Dedifferentiated amniotic fluid mesenchymal stem cell (primary cell): ENCODE results near the gene RHOF.

Experiments used
- DNase-seq: peaks from one replicate; pipeline ENCODE4 v3.0.0-alpha.2; 2016; ENCODE audit errors: extremely low spot score

The RHOF gene

DNA sequence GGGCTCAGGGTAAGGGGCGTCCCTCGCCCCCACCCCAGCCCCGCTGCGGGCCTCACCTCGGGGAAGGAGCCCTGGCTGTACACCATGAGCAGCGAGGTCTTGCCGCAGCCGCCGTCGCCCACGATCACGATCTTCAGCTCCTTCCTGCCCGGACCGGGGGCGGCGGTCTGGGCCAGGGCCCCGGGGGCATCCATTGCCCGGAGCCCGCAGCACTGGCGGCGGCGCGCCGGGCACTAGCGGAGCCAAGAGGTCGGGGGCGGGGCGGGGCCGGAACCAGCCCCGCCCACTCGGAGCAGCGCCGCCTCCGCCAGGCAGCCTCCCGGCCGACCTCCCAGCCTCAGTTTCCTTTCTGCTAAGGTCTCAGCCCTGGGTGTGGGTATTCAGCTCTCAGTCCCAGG is at the start of gene RHOF:
TSS of gene RHOF (minus strand) at position 249 of the 398 bp plus-strand sequence. CDS start at position 194, 55 bp downstream.
- DNase-seq = no peak

DNA sequence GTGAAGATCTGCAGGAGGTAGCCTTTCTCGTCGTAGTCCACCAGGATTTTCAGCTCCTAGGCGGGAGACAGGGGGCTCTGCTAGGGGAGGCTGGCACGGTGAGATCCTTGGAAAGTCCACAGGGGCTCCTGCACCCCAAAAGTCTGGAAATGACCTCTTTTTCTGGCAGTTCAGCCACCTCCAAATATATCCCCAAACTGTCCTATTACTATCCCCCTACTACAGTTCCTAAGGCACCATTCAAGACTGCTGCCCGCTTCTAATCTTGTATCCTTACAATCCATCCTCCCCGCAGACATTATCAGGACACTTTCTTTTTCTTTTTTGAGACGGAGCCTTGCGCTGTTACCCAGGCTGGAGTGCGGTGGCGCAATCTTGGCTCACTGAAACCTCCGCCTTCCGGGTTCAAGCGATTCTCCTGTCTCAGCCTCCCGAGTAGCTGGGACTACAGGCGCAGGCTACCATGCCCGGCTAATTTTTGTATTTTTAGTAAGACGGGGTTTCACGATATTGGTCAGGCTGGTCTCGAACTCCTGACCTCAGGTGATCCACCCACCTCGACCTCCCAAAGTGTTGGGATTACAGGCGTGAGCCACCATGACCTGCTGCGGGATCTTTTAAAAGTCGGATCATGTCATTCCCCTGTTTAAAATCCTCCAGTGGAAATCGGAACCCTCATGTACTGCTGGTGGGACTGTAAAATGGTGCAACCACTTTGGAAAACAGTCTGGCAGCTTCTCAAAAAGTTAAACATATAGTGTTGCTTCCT is 46.7 kb upstream of the RHOF start:
- no peak for DNase-seq

DNA sequence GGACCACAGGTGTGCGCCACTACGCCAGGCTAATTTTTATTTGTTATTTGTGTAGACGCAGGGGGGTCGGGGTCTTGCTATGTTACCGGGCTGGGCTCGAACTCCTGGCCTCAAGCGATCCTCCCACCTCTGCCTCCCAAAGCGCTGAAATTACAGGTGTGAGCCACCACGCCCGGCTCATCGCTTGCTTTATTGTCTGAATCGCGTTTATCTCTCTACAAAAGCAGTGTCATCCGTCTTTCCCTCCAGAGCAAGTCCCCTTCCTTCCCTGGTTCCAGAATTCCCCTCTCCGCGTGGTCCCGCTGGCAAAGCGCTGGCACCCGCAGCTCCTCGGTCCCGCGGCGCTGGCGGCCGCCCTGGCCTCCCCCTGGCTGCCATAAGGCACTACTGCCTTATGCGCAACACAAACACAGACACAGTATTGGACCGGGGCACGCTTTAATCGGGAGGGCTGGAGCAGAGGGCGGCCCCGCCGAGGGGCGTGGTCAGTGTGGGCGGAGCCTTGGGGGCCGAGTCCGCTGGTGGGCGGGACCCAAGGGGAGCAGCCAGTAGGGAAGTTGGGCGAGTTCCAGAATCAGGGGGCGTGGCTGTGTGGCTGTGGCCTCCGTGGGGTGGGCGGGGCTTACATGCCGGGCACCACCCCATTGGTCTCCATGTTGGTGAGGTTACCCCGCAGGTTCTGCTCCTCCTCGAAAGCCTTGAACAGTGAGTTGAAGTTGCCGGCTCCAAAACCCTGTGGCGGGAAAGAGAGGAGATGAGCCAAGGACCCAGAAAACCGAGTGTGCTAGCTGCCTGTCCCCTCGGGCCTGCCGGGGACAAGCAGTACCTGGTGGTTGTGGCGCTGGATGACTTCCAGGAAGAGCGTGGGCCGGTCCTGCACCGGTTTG is 45.9 kb upstream of the RHOF start:
- DNase-seq = peak; percentile 94

GRCh38 chr12:121838126-121838525 is 44.6 kb upstream of the RHOF start:
- DNase-seq = no peak

GRCh38 chr12:121837680-121838079 is 44.2 kb upstream of the RHOF start:
- DNase-seq = no peak

GRCh38 chr12:121831571-121832245 is 38.2 kb upstream of the RHOF start:
- no peak for DNase-seq

DNA sequence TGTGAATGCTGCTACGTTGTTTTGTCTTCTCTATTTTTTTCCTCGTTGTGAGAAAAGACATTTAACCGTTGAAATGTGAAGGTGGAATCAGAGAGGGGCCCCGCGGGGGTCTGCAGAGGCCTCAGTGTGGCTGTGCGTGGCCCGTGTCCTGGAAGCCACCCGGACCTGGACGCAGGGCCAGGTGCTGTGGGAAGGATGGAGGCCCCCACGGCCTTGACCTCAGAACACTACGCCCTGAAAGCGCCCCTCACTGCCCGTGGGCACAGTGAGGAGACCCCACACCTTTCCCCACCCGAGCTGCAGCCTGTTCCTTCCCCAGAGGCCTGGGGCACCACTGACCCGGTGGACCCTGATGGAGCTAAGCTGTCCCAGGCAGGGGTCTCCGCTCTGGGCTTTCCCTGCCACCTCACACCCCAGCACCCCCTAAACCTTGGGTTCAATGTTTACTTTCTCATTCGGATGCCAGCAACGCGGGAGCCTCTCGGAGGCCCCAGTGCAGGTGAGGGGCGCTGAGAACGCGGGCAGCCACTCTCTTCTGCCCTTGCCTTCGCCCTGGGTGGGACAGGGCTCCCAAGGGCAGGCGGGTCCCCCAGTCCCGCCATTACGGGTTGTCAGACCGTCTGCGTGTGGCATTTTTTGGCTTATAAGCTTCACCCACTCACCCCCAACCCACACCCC is 37.2 kb upstream of the RHOF start:
- DNase-seq = no peak

DNA sequence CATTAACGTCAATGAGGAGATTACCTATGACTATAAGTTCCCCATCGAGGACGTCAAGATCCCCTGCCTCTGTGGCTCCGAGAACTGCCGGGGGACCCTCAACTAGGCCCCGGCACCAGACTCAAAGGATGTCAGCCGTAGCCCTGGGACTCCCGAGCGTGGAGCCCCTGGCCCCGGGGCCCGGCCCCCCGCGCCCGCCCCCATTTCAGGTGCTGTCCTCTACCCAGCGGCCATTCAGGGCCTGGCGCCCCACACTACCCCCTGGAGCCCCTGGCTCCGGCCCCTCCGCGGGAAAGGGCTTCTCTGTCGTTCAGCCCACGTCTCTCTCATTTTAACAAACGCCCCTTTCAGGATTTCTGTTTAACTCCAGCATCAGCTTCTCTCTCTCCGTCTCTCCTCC is 36.6 kb upstream of the RHOF start:
- DNase-seq = no peak

- no peak for DNase-seq
Observed at GRCh38 chr12:121829250-121829918, 35.9 kb upstream of the RHOF start.

DNA sequence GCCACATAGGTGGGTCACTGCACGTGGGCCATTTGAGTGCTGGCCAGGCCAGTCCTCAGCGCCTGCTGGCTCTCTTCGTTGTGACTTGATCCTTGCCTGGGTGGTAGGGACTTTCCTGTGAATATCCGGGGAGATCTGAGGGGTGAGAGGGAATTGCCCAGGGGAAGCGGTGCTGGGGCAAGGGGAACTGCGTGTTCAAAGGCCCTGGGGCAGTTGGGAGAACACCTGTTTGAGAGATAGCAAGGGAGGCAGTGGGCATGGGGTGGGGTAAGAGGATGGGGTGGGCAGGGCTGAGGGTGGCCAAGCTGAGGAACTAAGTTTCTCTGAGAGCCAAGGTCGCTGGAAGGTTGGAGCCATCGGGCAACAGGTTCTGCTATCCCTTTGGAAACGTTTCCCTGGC is 35.3 kb upstream of the RHOF start:
- no peak for DNase-seq

GRCh38 chr12:121828306-121828705 is 34.8 kb upstream of the RHOF start:
- DNase-seq = no peak

GRCh38 chr12:121827351-121828099 is 34.0 kb upstream of the RHOF start:
- DNase-seq = no peak

DNA sequence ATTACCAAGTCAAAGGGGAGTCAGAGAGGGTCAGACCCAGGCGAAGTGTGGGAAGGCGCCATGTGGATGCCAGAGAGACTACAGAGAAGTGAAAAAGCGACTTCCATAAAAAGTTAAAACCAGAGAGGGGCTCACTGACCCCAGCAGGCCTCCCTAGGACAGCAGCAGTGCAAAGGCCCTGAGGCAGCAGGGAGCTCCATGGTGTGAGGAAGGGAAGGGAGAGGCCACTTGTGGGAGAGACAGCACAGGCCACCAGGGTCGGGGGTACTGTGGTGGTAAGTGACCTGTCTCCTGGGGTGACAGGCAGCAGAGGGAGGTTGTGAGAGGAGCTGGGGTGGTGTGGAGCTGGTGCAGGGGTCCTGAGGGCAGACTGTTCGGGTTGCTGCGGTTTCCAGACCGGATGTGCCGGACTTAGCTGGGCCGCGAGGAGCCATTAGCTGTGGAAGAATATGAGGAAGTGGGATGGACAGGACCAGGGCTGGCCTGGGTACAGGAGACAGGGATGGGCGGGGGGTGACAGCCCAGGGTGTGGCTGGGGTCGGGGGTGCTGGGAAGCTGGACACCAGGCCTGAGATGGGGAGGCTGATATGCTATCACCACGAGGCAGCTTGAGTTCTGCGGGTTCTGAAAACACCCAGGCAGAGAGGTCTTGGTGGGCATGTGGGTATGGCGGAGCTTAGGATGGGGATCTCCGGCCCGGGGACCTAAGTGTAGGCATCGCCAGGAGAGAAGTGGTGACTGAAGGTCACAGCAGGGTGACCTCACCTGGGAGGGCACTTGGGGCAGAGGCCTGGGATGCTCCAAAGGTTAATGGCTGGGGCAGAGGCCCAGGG is 33.0 kb upstream of the RHOF start:
- no peak for DNase-seq

- DNase-seq = no peak
Observed at GRCh38 chr12:121825041-121825523, 31.6 kb upstream of the RHOF start.

DNA sequence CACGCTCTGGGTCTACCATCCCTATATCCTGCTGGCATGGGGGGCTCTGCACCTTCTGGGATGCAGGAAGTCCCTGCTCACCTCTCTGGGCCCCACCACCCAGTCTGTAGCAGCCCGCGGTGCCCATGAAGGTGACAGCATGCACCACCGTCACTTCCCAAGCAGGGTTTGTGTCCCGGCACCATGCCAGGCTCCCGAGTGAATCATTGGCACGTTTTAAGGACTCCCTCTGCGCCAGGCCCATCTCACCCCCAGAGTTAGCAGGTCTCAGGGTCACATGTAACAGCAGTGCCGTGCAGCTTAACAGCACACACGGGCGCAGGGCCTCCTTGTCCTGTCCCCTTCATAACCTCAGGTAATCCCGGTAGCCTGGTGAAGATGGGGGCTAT is 30.2 kb upstream of the RHOF start:
- no peak for DNase-seq

DNA sequence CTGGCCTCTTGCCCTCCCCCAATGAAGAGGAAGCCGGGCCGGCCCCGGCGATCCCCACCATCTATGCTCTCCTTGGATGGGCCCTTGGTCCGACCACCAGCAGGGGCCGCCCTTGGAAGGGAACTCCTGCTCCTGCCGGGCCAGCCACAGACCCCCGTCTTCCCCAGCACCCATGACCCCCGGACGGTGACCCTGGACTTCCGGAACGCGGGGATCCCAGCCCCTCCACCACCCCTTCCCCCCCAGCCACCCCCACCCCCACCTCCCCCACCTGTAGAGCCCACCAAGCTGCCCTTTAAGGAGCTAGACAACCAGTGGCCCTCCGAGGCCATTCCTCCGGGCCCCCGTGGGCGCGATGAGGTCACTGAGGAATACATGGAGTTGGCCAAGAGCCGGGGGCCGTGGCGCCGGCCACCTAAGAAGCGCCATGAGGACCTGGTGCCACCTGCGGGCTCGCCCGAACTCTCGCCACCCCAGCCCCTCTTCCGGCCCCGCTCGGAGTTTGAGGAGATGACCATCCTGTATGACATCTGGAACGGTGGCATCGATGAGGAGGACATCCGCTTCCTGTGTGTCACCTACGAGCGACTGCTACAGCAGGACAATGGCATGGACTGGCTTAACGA is 29.7 kb upstream of the RHOF start:
- DNase-seq = no peak

DNA sequence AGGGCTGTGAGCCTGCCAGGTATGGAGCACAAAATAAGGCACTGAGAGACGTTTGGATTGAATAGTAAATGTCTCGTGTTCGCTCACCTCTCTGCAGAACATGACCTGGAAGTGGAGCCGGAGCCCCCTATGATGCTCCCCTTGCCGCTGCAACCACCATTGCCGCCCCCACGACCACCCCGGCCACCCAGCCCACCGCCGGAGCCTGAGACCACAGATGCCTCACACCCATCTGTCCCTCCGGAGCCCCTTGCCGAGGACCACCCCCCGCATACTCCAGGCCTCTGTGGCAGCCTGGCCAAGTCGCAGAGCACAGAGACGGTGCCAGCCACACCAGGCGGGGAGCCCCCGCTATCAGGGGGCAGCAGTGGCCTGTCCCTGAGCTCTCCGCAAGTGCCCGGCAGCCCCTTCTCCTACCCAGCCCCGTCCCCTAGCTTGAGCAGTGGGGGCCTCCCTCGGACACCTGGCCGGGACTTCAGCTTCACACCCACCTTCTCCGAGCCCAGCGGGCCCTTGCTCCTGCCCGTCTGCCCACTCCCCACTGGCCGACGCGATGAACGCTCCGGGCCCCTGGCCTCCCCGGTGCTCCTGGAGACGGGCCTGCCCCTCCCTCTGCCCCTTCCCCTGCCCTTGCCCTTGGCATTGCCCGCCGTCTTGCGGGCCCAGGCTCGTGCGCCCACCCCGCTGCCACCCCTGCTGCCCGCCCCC is 29.1 kb upstream of the RHOF start:
- no peak for DNase-seq

DNA sequence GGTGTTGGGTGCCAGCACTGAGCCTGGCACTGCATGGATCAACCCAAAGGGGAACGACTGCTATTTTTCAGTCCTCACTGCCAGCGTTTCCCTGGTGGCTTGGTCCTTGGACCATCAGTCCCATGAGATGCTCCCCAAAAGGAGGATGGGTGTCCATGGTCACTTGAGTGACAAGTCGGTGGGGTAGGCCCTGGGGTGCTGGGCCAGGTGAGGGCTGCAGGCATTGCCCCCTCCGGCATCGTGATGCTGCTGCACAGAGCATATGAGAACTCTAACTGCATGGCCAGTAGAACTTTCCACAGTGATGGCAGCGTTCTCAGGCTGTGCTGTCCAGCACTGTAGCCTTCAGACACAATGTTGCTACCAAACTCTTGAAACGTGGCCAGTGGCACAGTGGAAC is 26.6 kb upstream of the RHOF start:
- DNase-seq = no peak
